Measurements from ENCODE around the gene OR6M1.

Gene OR6M1

DNA sequence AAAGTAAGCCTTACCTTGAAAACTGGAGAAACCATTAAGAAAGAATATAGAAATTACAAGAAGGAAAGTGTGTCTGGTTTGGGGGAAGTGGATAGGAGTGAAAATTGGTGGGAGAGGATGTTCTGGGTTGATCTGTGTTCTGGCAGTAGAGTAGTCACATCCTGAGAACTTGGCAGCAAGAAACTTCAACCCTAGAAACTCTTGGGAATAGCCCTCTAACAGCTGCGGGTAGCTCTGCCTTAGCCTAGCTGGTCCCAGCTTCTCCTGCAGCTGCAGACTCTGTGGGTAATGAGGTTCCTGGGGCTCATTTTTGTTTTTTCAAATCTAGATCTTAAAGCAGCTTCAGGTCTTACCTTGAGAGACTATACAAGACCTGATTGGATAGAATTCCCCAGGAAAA is 27.6 kb downstream of the OR6M1 start:
- no peak for DNase-seq
- intact Hi-C loops (cut with DNase I) = no loop called here

GRCh38 chr11:123775715-123776549 is 30.2 kb downstream of the OR6M1 start:
- DNase-seq = no peak
- intact Hi-C loops (cut with DNase I) = no loop called here

DNA sequence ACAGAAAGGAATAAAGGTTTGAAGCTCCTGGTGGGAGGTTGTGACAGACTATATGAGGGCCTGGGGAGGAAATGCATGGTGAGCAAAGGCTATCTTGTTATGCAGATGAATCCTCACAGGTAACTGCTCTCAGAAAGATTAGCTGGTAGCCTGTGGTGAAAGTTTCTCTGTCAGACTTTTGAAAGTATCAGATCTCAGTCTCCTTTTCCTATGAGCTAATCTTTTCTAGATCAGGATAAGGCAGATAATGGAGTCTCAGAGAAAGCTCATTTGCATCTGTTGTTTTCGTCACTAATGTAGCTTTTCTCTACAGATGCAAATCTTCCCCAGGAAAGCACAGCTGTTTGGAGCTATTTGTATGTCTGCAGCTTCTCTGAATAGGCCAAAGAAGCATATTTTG is 30.9 kb downstream of the OR6M1 start:
- no peak for DNase-seq
- intact Hi-C loops (cut with DNase I) = no loop called here

DNA sequence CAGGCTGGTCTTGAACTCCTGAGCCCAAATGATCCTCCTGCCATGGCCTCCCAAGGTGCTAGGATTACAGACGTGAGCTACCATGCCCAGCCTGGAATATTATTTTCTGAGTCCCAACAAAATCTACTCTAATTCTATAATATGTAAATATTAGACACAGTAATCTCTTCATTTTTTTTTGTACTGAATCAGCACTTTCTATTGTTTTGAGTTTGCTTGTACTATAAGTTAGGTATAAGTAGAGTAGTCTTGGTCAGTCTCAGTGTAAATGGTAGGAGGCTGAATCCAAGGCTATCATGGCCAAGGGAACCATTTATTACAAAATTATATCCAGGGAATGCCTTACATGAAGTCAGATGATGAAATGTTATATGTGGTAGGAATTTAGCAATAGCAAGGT is 32.2 kb downstream of the OR6M1 start:
- no peak for DNase-seq
- intact Hi-C loops (cut with DNase I) = no loop called here

GRCh38 chr11:123773026-123773425 is 33.1 kb downstream of the OR6M1 start:
- intact Hi-C loops (cut with DNase I) = no loop called here
- no peak for DNase-seq

DNA sequence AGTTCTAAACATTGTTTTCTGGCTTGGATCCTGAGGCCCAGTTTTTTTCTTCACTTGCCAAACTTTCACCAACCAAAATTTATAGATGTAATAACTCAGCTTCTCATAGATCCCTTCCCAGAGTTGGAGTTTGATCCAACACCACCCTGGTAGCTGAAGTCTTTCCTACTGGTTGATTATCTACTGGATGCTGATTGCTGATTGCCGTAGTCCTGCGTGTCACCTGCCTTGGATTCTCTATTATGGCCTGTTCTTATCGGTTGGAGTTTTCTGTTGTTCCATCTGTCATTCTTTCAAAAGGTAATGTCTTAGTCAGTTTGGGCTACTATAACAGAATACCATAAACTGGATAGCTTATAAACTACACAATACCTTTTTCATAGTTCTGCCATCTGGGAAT is 34.5 kb downstream of the OR6M1 start:
- intact Hi-C loops (cut with DNase I) = no loop called here
- no peak for DNase-seq

DNA sequence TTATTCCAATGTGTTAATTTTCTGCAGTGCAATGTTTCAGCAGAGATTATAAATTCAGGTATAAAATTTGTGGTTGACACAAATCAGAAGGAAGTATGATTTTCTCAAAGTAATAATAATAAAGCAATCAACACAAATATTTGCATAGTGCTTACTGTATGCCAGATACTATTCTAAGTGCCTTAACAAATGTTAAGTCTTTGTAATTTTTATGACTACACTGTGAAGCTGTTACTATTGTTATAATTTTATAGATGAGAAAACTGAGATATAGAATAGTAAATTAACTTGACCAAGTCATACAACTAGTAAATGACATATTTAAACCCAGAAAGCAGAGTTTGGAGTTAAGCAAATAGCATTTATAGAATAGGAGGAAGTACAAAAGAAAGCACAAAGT is 35.4 kb downstream of the OR6M1 start:
- no peak for DNase-seq
- intact Hi-C loops (cut with DNase I) = no loop called here

DNA sequence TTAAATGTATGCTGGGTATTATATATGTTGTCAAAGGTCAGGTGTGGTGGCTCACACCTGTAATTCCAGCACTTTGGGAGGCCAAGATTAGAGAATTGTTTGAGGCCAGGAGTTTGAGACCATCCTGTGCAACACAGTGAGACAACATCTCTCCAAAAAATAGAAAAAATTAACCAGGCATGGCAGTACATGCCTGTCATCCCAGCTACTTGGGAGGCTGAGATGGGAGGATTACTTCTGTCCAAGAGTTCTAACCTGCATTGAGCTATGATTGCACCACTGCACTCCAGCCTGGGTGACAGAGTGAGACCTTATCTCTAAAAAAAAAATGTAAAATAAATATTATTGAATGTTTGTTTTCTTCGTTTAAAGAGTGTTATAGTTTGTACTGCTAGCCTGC is 40.5 kb downstream of the OR6M1 start:
- DNase-seq = no peak
- intact Hi-C loops (cut with DNase I) = no loop called here

DNA sequence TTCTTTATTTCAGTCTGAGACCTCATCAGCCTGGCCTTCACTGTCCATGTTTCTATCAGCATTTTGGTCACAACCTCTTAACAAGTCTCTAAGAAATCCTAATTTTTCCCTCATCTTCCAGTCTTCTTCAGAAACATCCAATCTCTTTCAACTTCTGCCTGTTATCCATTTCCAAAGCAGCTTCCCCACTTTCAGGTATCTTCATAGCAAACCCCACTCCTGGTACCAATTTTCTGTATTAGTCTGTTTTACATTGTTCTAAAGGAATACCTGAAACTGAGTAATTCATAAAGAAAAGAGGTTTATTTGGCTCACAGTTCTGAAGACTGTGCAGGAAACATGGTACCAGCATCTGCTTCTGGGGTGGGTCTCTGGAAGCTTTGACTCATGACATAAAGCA is 43.7 kb downstream of the OR6M1 start:
- intact Hi-C loops (cut with DNase I) = no loop called here
- DNase-seq = no peak

DNA sequence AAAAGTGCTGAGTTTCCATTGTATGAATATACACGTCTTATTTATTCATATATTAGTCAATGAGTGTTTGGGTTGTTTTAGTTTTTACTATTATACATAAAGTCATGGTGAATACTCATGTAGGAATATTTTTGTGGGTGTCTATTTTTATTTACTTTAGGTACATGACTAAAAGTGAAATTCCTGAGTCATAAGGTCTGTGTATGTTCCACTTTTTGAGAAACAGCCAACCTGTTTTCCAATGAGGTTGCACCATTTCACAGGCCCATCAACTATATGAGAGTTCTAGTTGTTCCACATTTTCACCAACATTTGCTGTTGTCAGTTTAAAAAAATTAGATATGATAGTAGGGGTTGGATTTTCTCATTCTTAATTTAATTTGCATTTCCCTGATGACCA is 45.3 kb downstream of the OR6M1 start:
- intact Hi-C loops (cut with DNase I) = no loop called here
- no peak for DNase-seq

DNA sequence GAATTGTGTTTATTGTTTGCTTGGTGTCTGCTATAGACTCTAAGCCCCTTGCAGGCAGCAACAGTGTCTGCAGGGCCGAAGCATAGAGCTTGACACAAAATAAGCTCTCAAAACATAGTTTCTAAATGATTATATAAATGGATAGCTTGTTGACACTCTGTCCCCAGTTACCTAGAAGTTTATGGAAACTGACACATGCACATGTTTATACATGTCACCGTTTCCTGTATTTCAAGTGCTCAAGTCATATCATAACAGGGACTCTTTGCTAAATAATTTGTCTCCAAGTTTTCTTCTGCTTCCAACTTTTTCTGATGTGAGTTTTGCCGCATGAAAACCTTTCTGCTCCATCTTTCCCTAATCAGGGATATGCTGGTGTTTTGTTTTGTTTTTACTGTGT is 48.2 kb downstream of the OR6M1 start:
- intact Hi-C loops (cut with DNase I) = no loop called here
- DNase-seq = no peak

DNA sequence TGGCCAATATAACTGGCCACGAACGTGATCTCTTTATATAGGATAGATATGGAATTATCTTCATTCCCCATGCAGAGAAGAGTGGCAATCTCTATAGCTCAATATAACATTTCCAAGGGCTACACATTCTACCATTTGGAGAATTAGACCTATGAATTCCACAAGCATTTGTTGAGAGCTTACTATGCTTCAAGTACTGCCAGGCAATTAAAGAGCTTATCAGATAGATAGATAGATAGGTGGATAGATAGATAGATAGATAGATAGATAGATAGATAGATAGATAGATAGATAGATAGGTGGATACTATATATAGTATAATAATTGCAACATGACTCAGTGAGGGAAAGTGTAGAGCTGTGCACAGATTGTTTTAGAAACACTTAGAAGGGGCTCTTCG is 50.3 kb downstream of the OR6M1 start:
- intact Hi-C loops (cut with DNase I) = no loop called here
- DNase-seq = no peak
